DND-41 (cell line): ENCODE results near the gene PREP.

Source experiments
- ATAC-seq: fragments of 200-7000 bp; cut with Tn5 transposase; 3 replicates; pipeline ENCODE4 v1.9.1; 2021; ENCODE audit warnings: low read depth; ENCODE audit not compliant: insufficient read depth
- DNase-seq: peaks from one replicate; pipeline ENCODE4 v3.0.0-alpha.2; 2020
- H2AFZ ChIP-seq: 2 replicates; pipeline ENCODE4 v1.6.0; 2012; ENCODE audit warnings: low read depth, low read length
- H3K27ac ChIP-seq: 2 replicates; pipeline ENCODE4 v1.5.1; 2012; ENCODE audit warnings: low read length, inconsistent platforms
- H3K27me3 ChIP-seq: fragments of 200-600 bp; sonication (generic); 2 replicates; pipeline ENCODE4 v1.6.0; 2012; ENCODE audit warnings: low read length, mild to moderate bottlenecking, inconsistent platforms; ENCODE audit not compliant: insufficient read depth, poor library complexity
- H3K36me3 ChIP-seq: 2 replicates; pipeline ENCODE4 v1.5.1; 2012; ENCODE audit warnings: low read length, inconsistent platforms; ENCODE audit not compliant: insufficient read depth
- H3K4me1 ChIP-seq: 2 replicates; pipeline ENCODE4 v1.5.1; 2012; ENCODE audit warnings: mild to moderate bottlenecking, low read length; ENCODE audit not compliant: insufficient read depth
- H3K4me2 ChIP-seq: 2 replicates; pipeline ENCODE4 v1.6.0; 2012; ENCODE audit warnings: mild to moderate bottlenecking, moderate library complexity, low read length, inconsistent platforms; ENCODE audit not compliant: insufficient read depth
- H3K4me3 ChIP-seq, 2 experiments: fragments of 200-600 bp in 1 of 2; shearing (Covaris generic) in 1 of 2; 2 replicates each; pipeline ENCODE4 v1.5.1; 2012 to 2016; ENCODE audit warnings: inconsistent platforms in 2 of 2, low read length in 2 of 2, mild to moderate bottlenecking in 2 of 2, low read depth in 1 of 2, moderate library complexity in 1 of 2
- H3K79me2 ChIP-seq: 2 replicates; pipeline ENCODE4 v1.6.0; 2012; ENCODE audit warnings: low read length, inconsistent platforms; ENCODE audit not compliant: insufficient read depth
- H3K9ac ChIP-seq: 2 replicates; pipeline ENCODE4 v1.6.0; 2012; ENCODE audit warnings: low read depth, mild to moderate bottlenecking, inconsistent platforms, low read length, moderate library complexity
- H3K9me3 ChIP-seq: 2 replicates; pipeline ENCODE4 v1.5.1; 2012; ENCODE audit warnings: low read length, moderate library complexity, mild to moderate bottlenecking, inconsistent platforms; ENCODE audit not compliant: insufficient read depth, severe bottlenecking
- H4K20me1 ChIP-seq: 2 replicates; pipeline ENCODE4 v1.6.0; 2012; ENCODE audit warnings: low read length; ENCODE audit not compliant: insufficient read depth
- CTCF ChIP-seq: IDR thresholded peaks from 2 replicates; pipeline ENCODE4 v1.5.1; 2012; ENCODE audit warnings: borderline replicate concordance, low read length, moderate library complexity, mild to moderate bottlenecking; ENCODE audit not compliant: poor library complexity, severe bottlenecking; ENCODE audit errors: extremely low read depth
- EZH2 ChIP-seq: IDR thresholded peaks from 3 replicates; pipeline ENCODE4 v1.6.1; 2012; ENCODE audit warnings: borderline replicate concordance, low read depth, mild to moderate bottlenecking, moderate library complexity, low read length, inconsistent platforms; ENCODE audit not compliant: severe bottlenecking

PREP gene

DNA sequence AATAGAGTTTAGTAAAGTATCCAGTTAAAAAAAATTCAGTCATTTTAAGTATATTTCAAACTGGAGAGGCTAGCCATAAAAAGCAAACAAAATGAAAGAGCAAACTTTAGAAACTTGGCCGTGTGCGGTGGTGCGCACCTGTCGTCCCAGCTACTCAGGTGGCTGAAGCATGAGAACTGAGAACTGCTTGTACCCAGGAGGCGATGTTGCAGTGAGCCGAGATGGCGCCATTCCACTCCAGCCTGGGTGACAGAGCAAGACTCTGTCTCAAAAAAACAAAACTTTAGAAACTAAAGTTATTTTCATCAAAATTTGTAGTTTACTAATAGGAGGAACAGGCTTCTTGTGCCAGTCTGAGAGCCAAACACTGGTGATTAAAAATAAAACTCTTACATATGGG, 122.8 kb downstream of the PREP start:
- no peak overlapping the region for H2AFZ ChIP-seq
- no peaks in the 10 kb centered on the region for H3K9me3 ChIP-seq
- no peak overlapping the region for H3K27ac ChIP-seq
- no peak for DNase-seq
- H3K27me3 ChIP-seq = no peaks in the 10 kb centered on the region
- TF ChIP-seq CTCF (no peak), EZH2 (no peak)
- peaks cover 86% of the 10 kb centered on the region for H3K36me3 ChIP-seq
- H3K79me2 ChIP-seq = no peaks in the 10 kb centered on the region
- H3K9ac ChIP-seq = no peak overlapping the region
- no peak overlapping the region for H3K4me2 ChIP-seq
- ATAC-seq = no peak
- no peak overlapping the region for H3K4me3 ChIP-seq
- no peaks in the 10 kb centered on the region for H4K20me1 ChIP-seq
- H3K4me1 ChIP-seq = no peaks in the 10 kb centered on the region

GRCh38 chr6:105279463-105279862, 123.4 kb downstream of the PREP start:
- H3K36me3 ChIP-seq = peaks cover 85% of the 10 kb centered on the region
- H4K20me1 ChIP-seq = no peaks in the 10 kb centered on the region
- no peaks in the 10 kb centered on the region for H3K9me3 ChIP-seq
- no peaks in the 10 kb centered on the region for H3K4me1 ChIP-seq
- no peak for ATAC-seq
- DNase-seq = no peak
- H2AFZ ChIP-seq = no peak overlapping the region
- H3K27me3 ChIP-seq = no peaks in the 10 kb centered on the region
- no peak overlapping the region for H3K4me3 ChIP-seq
- no peak for TF ChIP-seq CTCF
- no peak for TF ChIP-seq EZH2
- H3K9ac ChIP-seq = no peak overlapping the region
- H3K4me2 ChIP-seq = no peak overlapping the region
- no peaks in the 10 kb centered on the region for H3K79me2 ChIP-seq
- H3K27ac ChIP-seq = no peak overlapping the region

GRCh38 chr6:105278813-105279212, 124.1 kb downstream of the PREP start:
- ATAC-seq = no peak
- peaks cover 79% of the 10 kb centered on the region for H3K36me3 ChIP-seq
- H3K9ac ChIP-seq = no peak overlapping the region

More at GRCh38 chr6:105278813-105279212, 124.1 kb downstream of the PREP start:
- H3K4me3 ChIP-seq = no peak overlapping the region
- no peaks in the 10 kb centered on the region for H3K4me1 ChIP-seq
- no peak overlapping the region for H2AFZ ChIP-seq
- no peaks in the 10 kb centered on the region for H3K79me2 ChIP-seq
- no peaks in the 10 kb centered on the region for H4K20me1 ChIP-seq
- TF ChIP-seq CTCF = no peak
- no peak for TF ChIP-seq EZH2
- no peak overlapping the region for H3K4me2 ChIP-seq
- no peak overlapping the region for H3K27ac ChIP-seq
- no peaks in the 10 kb centered on the region for H3K27me3 ChIP-seq
- DNase-seq = no peak
- no peaks in the 10 kb centered on the region for H3K9me3 ChIP-seq
